ENCODE measurements around the gene SLC39A11. TPM values are rescaled to one million over a fixed set of nuclear protein-coding genes. Genes with fewer than 3 reads are reported as not detected.

SLC39A11 gene
- total RNA-seq, 1 donor from 2014 or later, result 22.0 TPM

GRCh38 chr17:72614871-72615626 is 477.4 kb downstream of the SLC39A11 start:
- no peak for DNase-seq

- DNase-seq, result no peak
Measured at GRCh38 chr17:72614476-72614870, 478.0 kb downstream of the SLC39A11 start.

GRCh38 chr17:72613806-72614292 is 478.6 kb downstream of the SLC39A11 start:
- DNase-seq, result no peak

GRCh38 chr17:72613396-72613795 is 479.1 kb downstream of the SLC39A11 start:
- DNase-seq, result no peak

GRCh38 chr17:72611172-72611571 is 481.3 kb downstream of the SLC39A11 start:
- no peak for DNase-seq

DNA sequence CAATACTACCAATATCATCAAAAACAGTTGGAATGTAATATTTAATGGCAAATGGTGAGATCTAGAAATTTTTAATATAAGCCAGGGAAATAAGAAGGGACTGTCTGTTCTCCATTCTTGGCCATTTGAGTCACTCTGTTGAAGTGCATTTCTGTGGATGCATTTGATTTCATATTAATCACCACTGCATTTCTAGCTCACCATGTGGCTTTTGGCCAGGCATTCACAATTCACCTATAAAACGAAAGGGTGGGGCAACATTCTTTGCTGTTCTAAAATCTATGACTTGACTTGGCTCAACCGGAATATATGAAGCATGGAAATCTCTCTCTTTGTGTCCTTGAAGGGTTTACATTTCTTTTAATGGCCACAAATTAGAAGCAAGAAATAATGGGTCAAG is 483.0 kb downstream of the SLC39A11 start:
- DNase-seq, result no peak

GRCh38 chr17:72608436-72608835 is 484.1 kb downstream of the SLC39A11 start:
- no peak for DNase-seq

DNA sequence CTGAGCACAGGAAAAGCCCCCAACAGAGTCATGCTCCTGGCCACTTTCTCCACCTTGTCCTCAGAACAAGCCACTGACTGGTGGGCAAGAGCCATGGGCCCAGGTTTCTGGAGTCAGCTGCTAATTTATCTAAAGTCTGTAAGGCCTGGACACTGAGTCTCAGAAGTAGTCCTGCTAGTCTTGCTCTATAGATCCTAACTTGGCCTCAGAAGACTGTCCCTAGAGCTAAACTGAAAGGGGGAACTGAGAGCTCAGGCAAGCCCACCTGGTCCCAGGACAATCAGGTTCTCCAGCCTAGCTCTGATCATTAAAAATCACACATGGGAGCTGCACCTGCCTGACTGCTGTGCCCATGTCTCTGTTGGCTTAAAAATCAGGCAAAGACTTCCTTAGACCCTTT is 485.8 kb downstream of the SLC39A11 start:
- no peak for DNase-seq

DNA sequence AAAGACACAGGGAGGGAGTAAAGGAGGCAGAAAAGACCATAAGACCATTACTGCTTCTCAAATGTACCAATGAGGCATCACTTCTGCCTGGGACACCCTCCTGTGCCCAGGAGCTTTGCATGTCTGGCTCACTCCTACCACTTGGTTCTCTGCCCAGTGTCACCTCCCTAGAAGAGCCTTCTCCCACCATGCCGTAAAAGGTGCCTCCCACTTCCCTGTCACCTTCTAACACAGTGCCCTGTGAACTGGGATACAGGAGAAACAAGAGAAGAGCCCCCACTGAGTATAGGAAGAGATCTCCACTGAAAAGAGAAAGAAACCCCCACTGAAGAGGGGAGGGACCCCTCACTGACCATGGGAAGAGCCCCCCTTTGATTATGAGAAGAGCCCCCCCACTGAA is 486.9 kb downstream of the SLC39A11 start:
- DNase-seq, result no peak

DNA sequence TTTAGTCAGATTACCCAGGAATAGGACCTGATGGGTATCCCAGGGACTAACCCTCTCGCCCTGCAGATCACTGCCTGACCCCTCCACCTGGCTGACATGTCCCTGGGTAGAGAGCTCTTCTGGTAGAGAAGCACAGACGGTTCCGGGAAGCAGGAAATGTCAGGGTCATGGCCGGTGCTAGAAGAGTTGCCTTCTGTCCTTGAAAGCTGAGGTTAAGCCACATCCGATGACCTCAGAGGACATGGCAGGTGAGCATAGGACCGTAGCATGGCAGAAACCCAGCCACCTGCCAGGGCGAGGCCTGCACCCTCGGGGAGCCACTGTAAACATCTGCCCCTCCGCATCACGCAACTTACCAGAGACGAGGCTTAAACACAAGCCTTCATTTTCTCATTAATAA is 488.0 kb downstream of the SLC39A11 start:
- no peak for DNase-seq

- no peak for DNase-seq
Measured at GRCh38 chr17:72603420-72604242, 488.9 kb downstream of the SLC39A11 start.

DNA sequence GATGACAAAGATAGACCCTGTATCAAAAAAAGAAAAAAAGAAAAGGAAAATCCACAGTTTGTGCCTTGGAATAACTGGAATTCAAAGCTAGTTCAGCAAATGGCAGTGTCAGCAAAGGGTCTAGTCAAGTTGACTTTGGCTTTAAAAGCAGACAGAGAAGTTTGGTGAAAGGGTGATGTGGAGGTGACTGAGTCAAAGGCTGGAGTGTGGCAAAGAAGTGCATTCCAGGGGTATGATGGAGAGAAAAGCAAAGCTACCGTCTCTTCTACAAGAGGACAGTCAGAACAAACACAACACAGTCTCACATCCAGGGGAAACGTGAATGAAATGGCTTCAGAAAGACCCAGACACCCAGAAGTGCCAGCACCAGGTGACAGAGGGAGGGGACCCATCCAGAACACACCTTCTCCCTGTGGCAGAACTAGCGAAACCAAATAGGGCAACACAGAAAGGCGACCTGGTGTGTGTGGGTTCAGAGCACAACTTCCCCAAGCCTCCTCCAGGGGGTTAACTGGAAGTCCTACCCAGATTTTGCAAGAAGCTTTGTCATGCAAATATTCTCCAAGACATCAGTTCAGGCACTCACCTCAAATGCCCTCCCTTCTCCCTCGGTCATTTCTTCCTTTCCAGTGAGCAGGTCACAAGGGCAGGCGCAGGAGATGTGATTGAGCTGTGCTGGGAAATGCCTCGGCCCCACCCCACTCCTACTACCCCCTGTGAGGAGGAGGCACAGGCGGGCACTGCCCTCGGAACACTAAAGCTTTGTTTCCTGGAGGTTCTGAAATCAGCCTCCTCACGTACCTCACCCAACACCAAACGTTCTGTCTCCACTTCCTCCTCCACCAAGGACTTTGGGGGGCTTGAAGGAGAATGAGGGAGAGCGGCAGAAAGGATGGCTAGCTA is 489.7 kb downstream of the SLC39A11 start:
- no peak for DNase-seq

- no peak for DNase-seq
Measured at GRCh38 chr17:72600934-72601333, 491.6 kb downstream of the SLC39A11 start.

DNA sequence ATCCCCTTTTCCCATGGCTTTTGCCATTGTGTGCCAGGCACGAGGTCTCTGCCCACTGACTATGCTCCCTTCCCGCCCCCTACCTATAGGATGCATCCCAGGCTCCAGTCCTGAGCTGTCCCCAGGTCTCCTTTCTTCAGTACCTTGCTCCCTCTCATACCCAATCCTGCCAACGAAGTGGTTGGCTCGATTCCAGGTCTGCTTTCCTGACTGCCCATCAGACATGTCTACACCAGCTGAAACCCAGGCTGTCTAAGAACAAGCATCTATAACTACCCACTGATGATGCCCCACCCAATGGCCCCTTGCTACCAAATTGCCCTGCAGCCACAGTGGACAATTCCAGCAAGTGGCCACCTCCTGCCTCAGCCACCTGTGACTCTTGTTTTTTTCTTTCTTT is 492.6 kb downstream of the SLC39A11 start:
- DNase-seq, result no peak

- DNase-seq, result no peak
Measured at GRCh38 chr17:72598695-72599094, 493.8 kb downstream of the SLC39A11 start.

- no peak for DNase-seq
Measured at GRCh38 chr17:72597354-72598087, 495.0 kb downstream of the SLC39A11 start.

Small RNAs within 50 kb of the gene (small RNA-seq; reads per million reads assigned to genes)
- gene RF00422 (ENCODE audit: low replicate concordance), result not detected

Other genes starting within 250 kb of the SLC39A11 start
- 0.89 TPM for gene SSTR2, start 72.3 kb upstream of the SLC39A11 start, total RNA-seq
- gene COG1, start 100.4 kb upstream of the SLC39A11 start, total RNA-seq, result 15.4 TPM
- not detected for gene CPSF4L, start 169.2 kb upstream of the SLC39A11 start, total RNA-seq
- gene CDC42EP4, start 219.3 kb upstream of the SLC39A11 start, total RNA-seq, result 36.4 TPM

Measured in skin of body (tissue), 3 donors.